Stimulated activated CD8-positive, alpha-beta memory T cell treated with anti-CD3 and anti-CD28 coated beads, Interleukin-15, amount 100 ng/mL, for 48 hours (primary cell): ENCODE data around the gene RAB25.
A peak's percentile ranks its signal among the peaks of the same experiment; 100 is the strongest.

ENCODE experiments used
- DNase-seq, 2 donors: peaks; one replicate each; pipeline ENCODE4 v3.0.0-alpha.2; 2020; ENCODE audit warnings: low read depth in 2 of 2

Gene RAB25

GRCh38 chr1:156100205-156100995 lies 39.4 kb downstream of the RAB25 start:
- no peak for DNase-seq

DNA sequence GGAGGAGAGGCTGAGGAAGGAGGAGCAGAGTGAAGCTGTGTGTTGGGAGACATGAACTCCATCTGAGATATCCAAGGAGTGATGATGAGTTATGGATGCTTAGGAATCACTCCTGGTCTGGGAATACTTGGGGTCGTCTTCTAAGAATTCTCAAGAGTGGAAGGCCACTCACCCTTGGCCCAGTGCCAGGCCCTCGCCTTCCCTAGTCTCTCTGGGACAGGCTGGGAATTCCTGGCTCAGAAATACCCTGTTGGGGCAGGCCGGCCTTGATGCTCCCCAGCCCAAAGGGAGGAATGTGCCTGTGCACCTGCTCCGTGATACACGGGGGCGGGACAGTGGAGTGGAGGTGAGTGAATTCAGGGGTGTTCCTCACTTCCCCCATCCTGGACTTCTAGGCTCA lies 40.9 kb downstream of the RAB25 start:
- DNase-seq = no peak

- no peak for DNase-seq
Observed at GRCh38 chr1:156102633-156103511, 41.9 kb downstream of the RAB25 start.

- DNase-seq = no peak
Observed at GRCh38 chr1:156103521-156103947, 42.6 kb downstream of the RAB25 start.

GRCh38 chr1:156104065-156104810 lies 43.3 kb downstream of the RAB25 start:
- no peak for DNase-seq

GRCh38 chr1:156104861-156105832 lies 44.2 kb downstream of the RAB25 start:
- no peak for DNase-seq

- DNase-seq = no peak
Observed at GRCh38 chr1:156106624-156107488, 45.9 kb downstream of the RAB25 start.

GRCh38 chr1:156108057-156108456 lies 47.1 kb downstream of the RAB25 start:
- no peak for DNase-seq

DNA sequence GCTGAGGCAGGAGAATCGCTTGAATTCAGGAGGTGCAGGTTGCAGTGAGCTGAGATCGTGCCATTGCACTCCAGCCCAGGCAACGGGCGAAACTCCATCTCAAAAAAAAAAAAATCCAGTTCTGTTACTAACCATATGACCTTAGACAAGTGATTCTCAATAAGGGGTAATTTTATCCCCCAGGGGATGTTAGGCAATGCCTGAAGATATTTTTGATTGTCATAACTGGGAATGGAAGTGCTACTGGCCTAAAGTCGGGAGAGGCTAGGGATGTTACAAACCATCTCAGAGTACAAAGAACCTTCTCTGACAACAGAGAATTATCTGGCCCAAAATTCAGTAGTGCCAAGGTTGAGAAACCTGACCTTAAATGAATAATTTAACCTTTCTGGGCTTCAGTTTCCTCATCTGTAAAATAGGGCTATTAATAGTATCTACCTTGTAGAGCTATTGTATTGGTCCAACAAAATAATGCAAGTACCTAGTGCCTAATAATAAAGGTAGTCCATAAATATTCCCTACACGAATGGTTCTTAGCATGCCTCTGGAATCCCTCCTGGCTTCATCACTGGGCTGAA lies 47.8 kb downstream of the RAB25 start:
- DNase-seq = no peak

- no peak for DNase-seq
Observed at GRCh38 chr1:156110252-156110651, 49.3 kb downstream of the RAB25 start.

DNA sequence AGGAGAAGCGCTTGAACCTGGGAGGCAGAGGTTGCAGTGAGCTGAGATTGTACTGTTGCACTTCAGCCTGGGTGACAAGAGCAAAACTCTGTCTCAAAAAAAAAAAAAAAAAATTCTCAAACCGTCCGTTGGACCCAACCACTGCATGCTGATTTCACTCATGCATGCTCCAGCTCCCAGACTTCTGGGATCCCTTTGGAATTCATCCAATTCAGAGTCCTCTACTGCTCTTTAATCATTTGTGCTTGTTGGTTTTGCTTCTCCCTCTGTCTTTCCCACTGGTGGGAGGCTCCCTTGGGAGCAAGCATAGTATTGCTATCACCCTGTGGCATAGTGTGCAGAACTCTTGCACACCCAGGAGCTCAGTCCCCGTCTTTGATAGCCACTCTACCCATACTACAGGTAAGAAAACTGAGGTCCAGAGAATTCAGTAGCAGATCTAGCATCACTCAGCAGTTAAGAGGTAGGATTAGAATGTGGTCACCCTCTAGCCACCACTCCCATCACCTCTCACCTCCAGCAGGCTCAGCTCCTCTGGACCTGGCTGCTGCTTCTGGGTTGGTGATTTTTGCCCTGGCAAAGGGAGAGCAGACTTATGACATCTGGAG lies 50.5 kb downstream of the RAB25 start:
- DNase-seq = no peak

DNA sequence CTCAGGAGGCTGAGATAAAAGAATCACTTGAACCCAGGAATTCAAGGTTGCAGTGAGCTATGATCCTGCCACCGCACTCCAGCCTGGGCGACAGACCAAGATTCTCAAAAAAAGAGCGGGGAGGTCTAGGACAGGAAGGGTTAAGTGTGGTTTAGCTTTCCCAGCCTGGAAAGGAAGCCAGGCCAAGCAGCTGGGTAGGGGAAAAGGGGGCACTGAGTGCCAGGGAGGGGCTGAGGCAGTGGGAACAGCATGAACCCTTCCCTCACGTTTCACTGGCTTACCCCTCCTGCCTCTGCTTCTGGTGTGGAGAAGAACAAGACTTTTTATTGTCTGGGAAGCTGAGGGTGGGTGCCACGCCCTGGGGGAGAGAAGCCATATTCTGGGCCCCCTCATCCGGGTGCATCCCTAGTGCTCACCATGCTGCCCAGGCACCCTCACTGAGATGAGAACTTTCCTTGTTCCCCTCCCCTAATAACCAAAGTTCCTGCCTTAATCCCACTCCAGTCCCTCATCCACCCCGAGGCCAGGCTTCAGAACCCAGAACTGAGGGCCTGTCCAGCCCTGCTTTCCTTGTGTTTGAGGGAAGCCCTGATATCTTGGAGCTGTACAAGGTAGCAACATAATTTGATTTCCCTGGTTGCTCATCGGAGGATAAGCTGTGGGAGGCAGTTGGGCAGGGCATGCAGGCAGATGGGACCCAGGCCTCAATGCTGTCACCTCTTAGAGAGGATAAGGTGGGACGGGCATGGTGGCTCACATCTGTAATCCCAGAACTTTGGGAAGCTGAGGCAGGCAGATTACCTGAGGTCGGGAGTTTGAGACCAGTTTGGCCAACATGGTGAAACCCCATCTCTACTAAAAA lies 51.5 kb downstream of the RAB25 start:
- DNase-seq = no peak

DNA sequence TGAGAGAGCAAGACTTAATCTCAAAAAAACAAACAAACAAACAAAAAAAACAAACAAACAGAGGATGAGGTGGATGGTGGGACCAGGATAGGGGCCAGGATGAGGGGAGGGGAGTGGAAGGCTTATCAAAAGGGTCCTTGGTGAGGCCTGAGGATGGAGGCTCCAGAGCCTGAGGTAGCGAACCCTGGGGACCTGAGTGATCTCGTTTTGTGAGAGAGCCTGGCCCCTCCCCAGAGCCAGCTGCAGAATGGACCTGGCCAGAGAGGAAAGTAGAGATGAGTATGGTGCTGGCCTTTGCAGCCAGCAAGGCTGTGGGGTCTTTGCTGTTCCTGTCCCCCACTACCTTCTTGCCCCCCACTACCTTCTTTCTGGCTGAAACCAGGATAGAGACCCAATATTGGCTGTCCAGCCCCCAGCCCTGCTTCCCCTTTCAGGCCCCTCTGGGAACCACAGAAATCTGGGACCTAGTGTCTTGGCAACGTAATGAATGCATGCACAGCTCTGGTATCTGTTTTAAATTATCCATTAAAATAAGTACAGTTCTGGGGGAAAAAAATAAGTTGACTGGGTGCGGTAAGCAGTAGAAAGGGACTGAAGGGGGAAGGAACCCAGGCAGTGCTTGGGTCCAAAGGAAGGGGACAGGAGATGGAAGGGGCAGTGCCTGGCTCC lies 52.5 kb downstream of the RAB25 start:
- no peak for DNase-seq

GRCh38 chr1:156114101-156114918 lies 53.4 kb downstream of the RAB25 start, which contains the start of gene LMNA:
LMNA (plus strand) TSS chr1:156114711; CDS start chr1:156114919, 208 bp downstream.
- DNase-seq = peak; percentile 76 to 77

GRCh38 chr1:156114919-156115513 lies 54.1 kb downstream of the RAB25 start:
- DNase-seq = no peak
